Mesothelial cell of epicardium (in vitro differentiated cells): ENCODE data around the gene SYT1. TPM values are rescaled to one million over a fixed set of nuclear protein-coding genes. Genes with fewer than 3 reads are reported as not detected.

Source experiments
- DNase-seq, 2 experiments: peaks; one replicate each; pipeline ENCODE4 v3.0.0; 2021; ENCODE audit warnings: low spot score in 2 of 2; ENCODE audit not compliant: unreplicated experiment in 2 of 2
- H3K27ac Mint-ChIP-seq: 2 replicates; pipeline ENCODE4 v1.8.0; 2021; ENCODE audit warnings: mixed read lengths
- H3K27me3 Mint-ChIP-seq: 2 replicates; pipeline ENCODE4 v1.8.0; 2021; ENCODE audit warnings: low read depth, mixed read lengths
- H3K36me3 Mint-ChIP-seq: 2 replicates; pipeline ENCODE4 v1.8.0; 2021; ENCODE audit warnings: mixed read lengths
- H3K4me1 Mint-ChIP-seq: 2 replicates; pipeline ENCODE4 v1.8.0; 2021; ENCODE audit warnings: mixed read lengths
- H3K4me3 Mint-ChIP-seq: 2 replicates; pipeline ENCODE4 v1.8.0; 2021; ENCODE audit warnings: mild to moderate bottlenecking, moderate library complexity, mixed read lengths
- H3K9me3 Mint-ChIP-seq: 2 replicates; pipeline ENCODE4 v1.8.0; 2021; ENCODE audit warnings: mixed read lengths
- total RNA-seq: library from RNA; stranded (reverse); gene quantifications from 3 replicates; pipeline ENCODE4 v1.2.1, GENCODE V29; 2021
- TF ChIP-seq, protein P1 (sequence below): fragments of 200-600 bp; sonication (generic); IDR thresholded peaks from one replicate; pipeline ENCODE4 v1.5.0; 2021; ENCODE audit warnings: antibody characterized with exemption; ENCODE audit not compliant: unreplicated experiment

The SYT1 gene
- total RNA-seq, 1 donor from 2014 or later, result 13.6 TPM

- no peaks in the 10 kb centered on the region for H3K4me1 Mint-ChIP-seq
- H3K27ac Mint-ChIP-seq, result no peak overlapping the region
- DNase-seq, result no peak
- no peaks in the 10 kb centered on the region for H3K36me3 Mint-ChIP-seq
- H3K27me3 Mint-ChIP-seq, result no peaks in the 10 kb centered on the region
- TF ChIP-seq, protein P1, sequence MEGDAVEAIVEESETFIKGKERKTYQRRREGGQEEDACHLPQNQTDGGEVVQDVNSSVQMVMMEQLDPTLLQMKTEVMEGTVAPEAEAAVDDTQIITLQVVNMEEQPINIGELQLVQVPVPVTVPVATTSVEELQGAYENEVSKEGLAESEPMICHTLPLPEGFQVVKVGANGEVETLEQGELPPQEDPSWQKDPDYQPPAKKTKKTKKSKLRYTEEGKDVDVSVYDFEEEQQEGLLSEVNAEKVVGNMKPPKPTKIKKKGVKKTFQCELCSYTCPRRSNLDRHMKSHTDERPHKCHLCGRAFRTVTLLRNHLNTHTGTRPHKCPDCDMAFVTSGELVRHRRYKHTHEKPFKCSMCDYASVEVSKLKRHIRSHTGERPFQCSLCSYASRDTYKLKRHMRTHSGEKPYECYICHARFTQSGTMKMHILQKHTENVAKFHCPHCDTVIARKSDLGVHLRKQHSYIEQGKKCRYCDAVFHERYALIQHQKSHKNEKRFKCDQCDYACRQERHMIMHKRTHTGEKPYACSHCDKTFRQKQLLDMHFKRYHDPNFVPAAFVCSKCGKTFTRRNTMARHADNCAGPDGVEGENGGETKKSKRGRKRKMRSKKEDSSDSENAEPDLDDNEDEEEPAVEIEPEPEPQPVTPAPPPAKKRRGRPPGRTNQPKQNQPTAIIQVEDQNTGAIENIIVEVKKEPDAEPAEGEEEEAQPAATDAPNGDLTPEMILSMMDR, result no peak
- H3K4me3 Mint-ChIP-seq, result no peak overlapping the region
- H3K9me3 Mint-ChIP-seq, result peaks cover 3% of the 10 kb centered on the region
These were observed 85.0 kb downstream of the SYT1 start for GRCh38 chr12:78949532-78949931.

DNA sequence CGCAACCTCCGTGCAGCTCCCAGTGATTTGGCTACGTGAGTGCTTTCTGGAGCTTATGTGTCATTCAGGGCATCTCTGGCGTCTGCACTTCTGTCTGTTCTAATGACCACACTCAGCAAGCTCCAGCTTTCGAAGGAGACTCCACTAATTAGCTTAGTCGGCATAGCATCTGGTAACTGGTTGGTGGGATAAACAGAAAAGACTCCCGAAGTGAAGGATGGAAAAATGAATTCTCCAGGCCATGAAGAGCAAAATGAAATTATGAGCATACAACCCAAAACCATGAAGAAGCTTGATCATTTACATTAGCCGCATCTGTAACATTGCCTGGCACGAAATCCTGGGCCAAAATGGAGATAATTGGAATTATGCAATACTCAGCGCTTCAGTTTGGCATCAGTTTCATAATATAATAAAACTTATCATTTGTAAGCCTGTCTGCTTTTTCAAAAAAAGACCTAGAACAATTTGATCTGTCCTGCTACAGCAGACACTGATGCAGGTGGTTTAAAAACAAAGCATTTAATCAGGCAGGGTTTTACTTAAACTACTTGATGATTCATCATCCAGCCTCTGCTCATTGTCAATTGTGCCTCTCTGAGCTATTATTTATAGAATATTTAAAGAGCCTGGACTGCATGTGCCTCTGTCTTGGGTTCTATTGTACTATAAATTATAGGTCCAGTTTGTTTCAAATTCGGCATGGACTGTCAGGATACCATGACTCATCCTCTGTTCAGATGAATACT, 87.4 kb downstream of the SYT1 start:
- Mint-ChIP-seq H3K27ac (no peak overlapping the region), H3K4me3 (no peak overlapping the region), H3K4me1 (no peaks in the 10 kb centered on the region), H3K27me3 (no peaks in the 10 kb centered on the region), H3K9me3 (peaks cover 3% of the 10 kb centered on the region), H3K36me3 (no peaks in the 10 kb centered on the region)
- no peak for DNase-seq
- TF ChIP-seq, protein P1, result no peak

DNA sequence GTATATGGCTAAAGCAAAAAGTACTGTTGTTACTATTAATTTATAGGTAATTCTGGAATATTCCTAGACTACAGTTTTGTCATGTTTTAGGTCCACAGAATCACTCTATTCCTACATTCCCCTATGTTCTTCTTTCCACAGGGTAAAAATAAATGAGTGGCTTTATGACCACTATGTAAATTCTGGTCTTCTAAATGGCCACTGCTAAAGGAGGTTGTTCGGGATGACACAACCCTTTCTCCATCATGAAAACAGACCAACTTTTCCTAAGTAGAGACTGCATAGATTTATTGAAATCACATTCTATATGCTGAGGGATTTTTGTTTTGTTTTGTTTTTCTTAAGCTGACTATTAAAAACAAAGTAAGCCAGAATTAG, 88.0 kb downstream of the SYT1 start:
- DNase-seq, result no peak
- TF ChIP-seq, protein P1, result no peak
- Mint-ChIP-seq H3K4me3 (no peak overlapping the region), H3K36me3 (no peaks in the 10 kb centered on the region), H3K27ac (no peak overlapping the region), H3K4me1 (no peaks in the 10 kb centered on the region), H3K9me3 (peaks cover 3% of the 10 kb centered on the region), H3K27me3 (no peaks in the 10 kb centered on the region)

DNA sequence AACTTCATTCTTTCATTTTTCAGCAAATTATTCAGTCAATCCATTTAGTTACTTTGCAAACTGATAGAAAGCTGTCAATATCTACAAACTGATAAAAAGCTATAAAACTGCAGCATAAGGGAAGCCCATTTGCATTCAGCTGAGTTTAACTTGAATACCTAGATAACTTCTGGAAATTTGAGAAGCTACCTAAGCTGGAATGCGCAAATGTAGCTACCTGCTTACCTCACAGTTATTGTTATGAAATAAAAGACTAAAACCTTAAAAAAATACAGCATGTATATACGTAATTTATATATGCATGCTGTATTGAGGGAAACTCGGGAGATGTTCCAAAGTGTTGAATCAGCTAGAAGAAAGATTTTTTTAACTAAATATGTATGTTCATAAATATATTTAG, 94.4 kb downstream of the SYT1 start:
- Mint-ChIP-seq H3K27me3 (no peaks in the 10 kb centered on the region), H3K27ac (no peak overlapping the region), H3K9me3 (no peaks in the 10 kb centered on the region), H3K36me3 (no peaks in the 10 kb centered on the region), H3K4me3 (no peak overlapping the region), H3K4me1 (no peaks in the 10 kb centered on the region)
- no peak for DNase-seq
- TF ChIP-seq, protein P1, result no peak

DNA sequence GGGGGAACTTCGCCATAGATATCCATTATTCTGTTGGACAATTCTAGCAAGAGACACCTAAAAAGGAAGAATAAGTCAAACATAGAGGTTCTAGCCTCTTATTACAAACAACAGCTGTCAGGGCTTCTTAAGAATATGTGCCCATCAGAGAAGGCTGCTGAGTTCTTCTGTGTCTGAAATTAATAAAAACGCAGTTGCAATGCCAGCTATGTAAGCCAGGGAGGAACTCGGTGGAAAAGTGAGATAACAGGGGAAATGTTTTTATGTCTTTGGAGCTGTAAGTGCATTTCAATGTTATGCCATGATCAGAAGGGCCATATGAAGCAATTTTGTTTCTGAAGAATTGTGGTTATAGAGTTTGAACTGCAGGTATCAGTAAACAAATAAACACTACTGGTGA, 95.0 kb downstream of the SYT1 start:
- TF ChIP-seq, protein P1, result no peak
- H3K4me1 Mint-ChIP-seq, result no peaks in the 10 kb centered on the region
- no peaks in the 10 kb centered on the region for H3K9me3 Mint-ChIP-seq
- no peaks in the 10 kb centered on the region for H3K36me3 Mint-ChIP-seq
- DNase-seq, result no peak
- no peak overlapping the region for H3K27ac Mint-ChIP-seq
- no peaks in the 10 kb centered on the region for H3K27me3 Mint-ChIP-seq
- H3K4me3 Mint-ChIP-seq, result no peak overlapping the region

DNA sequence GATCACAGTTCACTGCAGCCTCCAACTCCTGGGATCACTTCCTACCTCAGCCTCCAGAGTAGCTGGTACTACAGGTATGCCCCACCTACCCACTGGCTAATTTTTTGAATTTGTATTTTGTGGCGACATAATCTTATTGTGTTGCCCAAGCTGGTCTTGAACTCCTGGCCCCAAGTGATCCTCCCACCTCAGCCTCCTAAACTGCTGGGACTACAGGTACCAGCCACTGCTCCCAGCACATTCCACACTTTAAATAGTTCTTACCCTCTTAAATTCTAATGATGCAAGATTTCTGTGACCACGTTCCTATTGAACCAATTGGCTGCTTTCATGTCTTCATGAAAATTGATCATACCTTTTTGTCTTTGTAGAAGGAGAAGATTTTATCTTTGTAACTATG, 96.6 kb downstream of the SYT1 start:
- DNase-seq, result no peak
- no peak overlapping the region for H3K4me3 Mint-ChIP-seq
- no peaks in the 10 kb centered on the region for H3K9me3 Mint-ChIP-seq
- no peaks in the 10 kb centered on the region for H3K27me3 Mint-ChIP-seq
- H3K4me1 Mint-ChIP-seq, result no peaks in the 10 kb centered on the region
- no peak overlapping the region for H3K27ac Mint-ChIP-seq
- TF ChIP-seq, protein P1, result no peak
- no peaks in the 10 kb centered on the region for H3K36me3 Mint-ChIP-seq
